Subcutaneous adipose tissue (tissue), 4 donors: ENCODE data around the gene PRDM16. TPM values are rescaled to one million over a fixed set of nuclear protein-coding genes. Genes with fewer than 3 reads are reported as not detected.

Experiments
- CTCF ChIP-seq: fragments of 450-650 bp; IDR thresholded peaks from one replicate; pipeline ENCODE4 v1.5.1; 2016; ENCODE audit warnings: low read depth, mild to moderate bottlenecking, control low read depth, antibody characterized with exemption, moderate library complexity
- total RNA-seq, 4 donors: library from RNA; depleted of rRNA; stranded (reverse); fragments of >200 nt; gene quantifications; one replicate each; pipeline ENCODE4 v1.1.0, GENCODE V29; 2016

PRDM16 gene
- total RNA-seq, 4 donors from 2014 or later = 0.82 to 1.7 (median 1.1) TPM

- TF ChIP-seq CTCF = no peak
Measured at GRCh38 chr1:3324704-3325535, 255.9 kb downstream of the PRDM16 start.

DNA sequence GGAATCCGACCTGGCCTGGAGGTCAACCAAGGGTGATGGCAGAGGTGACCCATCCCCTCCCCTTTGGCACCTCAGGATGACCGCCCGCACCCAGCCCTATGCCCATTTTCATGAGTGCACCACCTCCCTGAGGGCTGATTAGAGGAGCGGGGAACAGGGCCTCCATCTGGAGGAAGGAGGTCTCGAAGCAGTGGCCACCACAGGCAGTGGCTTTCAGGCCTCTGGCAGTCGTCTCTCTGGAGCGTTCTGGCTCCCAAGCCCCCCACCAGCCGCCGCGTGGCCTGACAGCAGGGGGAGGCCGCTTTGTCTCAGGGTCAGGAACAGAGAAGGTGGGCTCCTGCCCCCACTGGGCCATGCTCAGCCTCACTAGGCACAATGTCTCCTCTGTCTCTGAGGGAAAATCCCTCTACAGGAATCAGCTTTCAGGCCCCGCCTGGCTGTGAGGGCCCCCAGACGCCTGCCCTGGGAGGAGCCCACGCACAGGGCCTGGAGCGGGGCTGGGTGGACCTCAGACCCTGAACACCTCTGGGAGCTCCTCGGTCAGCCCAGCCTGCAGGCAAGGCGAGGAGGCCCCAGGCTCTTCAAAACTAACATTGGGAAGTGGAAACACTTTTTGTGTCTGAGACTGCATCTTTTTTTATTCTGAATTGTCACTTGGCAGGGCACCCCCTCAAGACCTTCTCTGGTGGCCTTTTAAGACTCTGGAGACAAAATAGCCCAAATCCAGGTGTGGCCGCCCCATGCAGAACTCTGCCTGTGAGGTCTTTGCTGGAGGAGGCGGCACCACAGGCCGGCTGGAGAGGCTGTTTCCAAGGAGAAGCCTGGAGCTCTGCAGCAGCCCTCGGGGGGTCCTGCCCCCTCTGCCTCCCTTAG is 257.7 kb downstream of the PRDM16 start:
- TF ChIP-seq CTCF = no peak

DNA sequence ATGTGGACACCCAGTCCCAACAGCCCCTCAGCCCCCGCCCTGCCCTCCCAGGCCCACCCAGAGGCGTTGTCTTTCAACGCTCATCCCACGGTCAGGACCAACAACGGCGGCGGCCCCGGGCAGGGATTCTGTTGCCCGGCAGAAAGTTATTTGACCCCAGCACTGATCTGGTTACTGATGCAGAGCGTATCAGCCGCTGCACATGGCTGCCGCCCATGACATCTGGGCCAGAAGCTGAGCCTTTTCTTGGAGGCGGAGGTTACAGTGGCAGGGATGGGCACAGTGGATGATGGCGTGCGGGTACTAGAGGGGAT is 258.3 kb downstream of the PRDM16 start:
- no peak for TF ChIP-seq CTCF

- no peak for TF ChIP-seq CTCF
Measured at GRCh38 chr1:3327936-3328590, 259.1 kb downstream of the PRDM16 start.

DNA sequence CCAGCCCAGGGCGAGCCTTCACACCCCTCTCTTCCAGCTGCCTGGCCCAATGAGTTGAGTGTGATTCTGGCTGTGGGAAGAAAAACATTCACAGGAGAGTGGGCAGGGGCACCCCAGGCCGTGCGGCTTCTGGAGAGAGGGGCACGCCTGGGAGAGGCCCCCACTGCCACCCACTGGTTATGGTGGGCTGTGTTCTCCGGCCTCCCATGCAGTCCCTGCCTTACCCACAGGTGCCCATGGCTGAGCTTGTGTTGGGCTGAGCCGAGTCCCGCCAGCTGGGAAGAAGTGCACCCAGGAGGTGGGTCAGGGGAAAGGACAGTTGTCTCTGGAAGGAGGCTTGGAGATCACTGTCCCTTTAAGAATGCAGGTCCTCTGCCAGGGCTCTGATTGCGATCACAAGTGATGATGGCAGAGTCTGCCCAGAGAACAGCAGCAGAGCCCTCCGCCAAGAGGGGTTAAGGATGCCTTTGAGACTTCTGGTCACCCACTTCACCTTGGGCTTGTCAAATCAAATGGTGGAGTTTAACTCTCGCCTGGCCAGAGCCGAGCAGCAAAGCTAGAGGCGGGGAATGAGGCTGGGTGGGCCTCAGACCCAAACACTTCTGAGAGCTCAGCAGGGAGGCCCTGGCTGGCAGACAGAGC is 260.8 kb downstream of the PRDM16 start:
- TF ChIP-seq CTCF = no peak

- TF ChIP-seq CTCF = no peak
Measured at GRCh38 chr1:3330771-3331245, 261.8 kb downstream of the PRDM16 start.
